K562 (cell line): ENCODE measurements around the gene PAFAH2.

Experiments used
- CBX1 ChIP-seq: sonication (generic); IDR thresholded peaks from 2 replicates; pipeline ENCODE4 v1.6.1; 2016; ENCODE audit warnings: antibody characterized with exemption, low read depth, mild to moderate bottlenecking
- CEBPZ ChIP-seq: fragments of 150-350 bp; IDR thresholded peaks from 2 replicates; pipeline ENCODE4 v1.6.1; 2014; ENCODE audit warnings: low read depth, mild to moderate bottlenecking, low read length, borderline replicate concordance
- EGR1 ChIP-seq: fragments of 450-650 bp; conservative IDR thresholded peaks from 2 replicates; pipeline ENCODE4 v1.6.1; 2017; ENCODE audit warnings: mild to moderate bottlenecking
- EZH2 ChIP-seq: IDR thresholded peaks from 2 replicates; pipeline ENCODE4 v1.6.1; 2012; ENCODE audit warnings: low read depth, mild to moderate bottlenecking, inconsistent platforms, low read length, borderline replicate concordance
- NR2C2 ChIP-seq, 2 experiments: fragments of 200-800 bp in 1 of 2; sonication (Bioruptor generic) in 1 of 2; sonication (generic) in 1 of 2; formaldehyde crosslinking in 1 of 2; IDR thresholded peaks; 2 replicates each; pipeline versions ENCODE4 v1.6.1 to v1.8.0; 2016 to 2022; ENCODE audit warnings: mild to moderate bottlenecking in 1 of 2, missing compliant biosample characterization in 1 of 2, missing genetic modification characterization in 1 of 2, missing genetic modification reagents in 1 of 2
- SIX5 ChIP-seq, 2 experiments: IDR thresholded peaks; 2 replicates each; pipeline ENCODE4 v1.6.1; 2011; ENCODE audit warnings: low read length in 2 of 2, borderline replicate concordance in 1 of 2, low read depth in 1 of 2, mild to moderate bottlenecking in 1 of 2, moderate library complexity in 1 of 2; ENCODE audit not compliant: insufficient read depth in 1 of 2
- SREBF2 ChIP-seq: sonication (generic); formaldehyde crosslinking; IDR thresholded peaks from 2 replicates; pipeline ENCODE4 v1.4.0; 2020; ENCODE audit warnings: mild to moderate bottlenecking, missing genetic modification reagents
- ZNF232 ChIP-seq: sonication (generic); formaldehyde crosslinking; IDR thresholded peaks from 2 replicates; pipeline ENCODE4 v1.8.0; 2022; ENCODE audit warnings: mild to moderate bottlenecking, missing genetic modification reagents

GRCh38 chr1:25990702-25991395, 7.0 kb downstream of the PAFAH2 start:
- TF ChIP-seq EGR1 (no peak), SREBF2 (no peak), CBX1 (no peak), EZH2 (no peak), NR2C2 (CRISPR knock-in tag; IDR thresholded peaks at IDR 0.05) (no peak), NR2C2 (tag; IDR thresholded peaks at IDR 0.05) (no peak), ZNF232 (CRISPR knock-in tag) (no peak), SIX5 (IDR thresholded peaks at IDR 0.05; ENCODE audit: borderline replicate concordance in 1 of 2, insufficient read depth in 1 of 2, low read depth in 1 of 2, low read length in 2 of 2) (no peak), CEBPZ (no peak)
